Liver (tissue), 9 donors: ENCODE data around the gene KCNK3. TPM values are rescaled to one million over a fixed set of nuclear protein-coding genes. Genes with fewer than 3 reads are reported as not detected.
A peak's percentile ranks its signal among the peaks of the same experiment; 100 is the strongest.

Experiments used
- DNase-seq: peaks from one replicate; pipeline ENCODE4 v3.0.0-alpha.2; 2017; ENCODE audit warnings: low spot score
- H3K27ac ChIP-seq, 2 donors: one replicate each; pipeline ENCODE4 v1.7.0; 2013; ENCODE audit warnings: inconsistent platforms in 2 of 2, low read length in 2 of 2, control low read depth in 1 of 2, low read depth in 1 of 2, mild to moderate bottlenecking in 1 of 2
- H3K27me3 ChIP-seq, 4 donors: one replicate each; pipeline versions ENCODE4 v1.6.1 to v1.7.0; 2013; ENCODE audit warnings: low read length in 3 of 4, inconsistent platforms in 1 of 4, mild to moderate bottlenecking in 1 of 4, moderate library complexity in 1 of 4; ENCODE audit not compliant: control insufficient read depth in 4 of 4, insufficient read depth in 4 of 4
- H3K36me3 ChIP-seq, 4 donors: one replicate each; pipeline versions ENCODE4 v1.6.1 to v1.7.0; 2013; ENCODE audit warnings: low read length in 3 of 4, mild to moderate bottlenecking in 3 of 4, low read depth in 1 of 4, moderate library complexity in 1 of 4; ENCODE audit not compliant: control insufficient read depth in 4 of 4, insufficient read depth in 3 of 4
- H3K4me1 ChIP-seq, 4 donors: one replicate each; pipeline versions ENCODE4 v1.6.1 to v1.7.0; 2013; ENCODE audit warnings: low read length in 3 of 4, mild to moderate bottlenecking in 3 of 4, moderate library complexity in 1 of 4; ENCODE audit not compliant: control insufficient read depth in 4 of 4, insufficient read depth in 4 of 4
- H3K4me3 ChIP-seq, 3 donors: one replicate each; pipeline versions ENCODE4 v1.6.1 to v1.7.0; 2013; ENCODE audit warnings: low read length in 3 of 3, control low read depth in 1 of 3, low read depth in 1 of 3, mild to moderate bottlenecking in 1 of 3
- H3K9ac ChIP-seq, 2 donors: one replicate each; pipeline ENCODE4 v1.7.0; 2013; ENCODE audit warnings: low read length in 2 of 2, mild to moderate bottlenecking in 2 of 2, moderate library complexity in 2 of 2, control low read depth in 1 of 2, low read depth in 1 of 2
- H3K9me3 ChIP-seq, 4 donors: one replicate each; pipeline versions ENCODE4 v1.6.1 to v1.7.0; 2013; ENCODE audit warnings: low read length in 3 of 4; ENCODE audit not compliant: control insufficient read depth in 4 of 4
- EGR1 ChIP-seq, 2 donors: IDR thresholded peaks; 2 replicates each; pipeline ENCODE4 v1.6.1; 2016 to 2018; ENCODE audit warnings: antibody characterized with exemption in 2 of 2, low read depth in 2 of 2
- FOXA1 ChIP-seq: IDR thresholded peaks from 2 replicates; pipeline ENCODE4 v1.6.1; 2016; ENCODE audit warnings: antibody characterized with exemption
- FOXA2 ChIP-seq: IDR thresholded peaks from 2 replicates; pipeline ENCODE4 v1.6.1; 2016; ENCODE audit warnings: antibody characterized with exemption
- GABPA ChIP-seq, 2 donors: IDR thresholded peaks in 1 of 2; conservative IDR thresholded peaks in 1 of 2; 2 replicates each; pipeline ENCODE4 v1.6.1; 2016; ENCODE audit warnings: antibody characterized with exemption in 2 of 2, mild to moderate bottlenecking in 1 of 2, moderate library complexity in 1 of 2
- HNF4A ChIP-seq, 2 donors: conservative IDR thresholded peaks; 2 replicates each; pipeline ENCODE4 v1.6.1; 2016; ENCODE audit warnings: antibody characterized with exemption in 2 of 2, mild to moderate bottlenecking in 2 of 2
- HNF4G ChIP-seq: IDR thresholded peaks from 2 replicates; pipeline ENCODE4 v1.6.1; 2016; ENCODE audit warnings: antibody characterized with exemption
- JUND ChIP-seq, 2 donors: IDR thresholded peaks; 2 replicates each; pipeline ENCODE4 v1.6.1; 2016; ENCODE audit warnings: antibody characterized with exemption in 2 of 2
- MAX ChIP-seq: IDR thresholded peaks from 2 replicates; pipeline ENCODE4 v1.6.1; 2016; ENCODE audit warnings: antibody characterized with exemption
- NR2F2 ChIP-seq: IDR thresholded peaks from 2 replicates; pipeline ENCODE4 v1.6.1; 2016; ENCODE audit warnings: antibody characterized with exemption
- RAD21 ChIP-seq, 2 donors: IDR thresholded peaks; 2 replicates each; pipeline ENCODE4 v1.6.1; 2016; ENCODE audit warnings: antibody characterized with exemption in 2 of 2, mild to moderate bottlenecking in 2 of 2
- RXRA ChIP-seq, 2 donors: IDR thresholded peaks; 2 replicates each; pipeline ENCODE4 v1.6.1; 2017 to 2018; ENCODE audit warnings: antibody characterized with exemption in 2 of 2, mild to moderate bottlenecking in 1 of 2
- SP1 ChIP-seq: IDR thresholded peaks from 2 replicates; pipeline ENCODE4 v1.6.1; 2018; ENCODE audit warnings: antibody characterized with exemption, mild to moderate bottlenecking
- TAF1 ChIP-seq: conservative IDR thresholded peaks from 2 replicates; pipeline ENCODE4 v1.6.1; 2016; ENCODE audit warnings: antibody characterized with exemption, mild to moderate bottlenecking
- YY1 ChIP-seq: IDR thresholded peaks from 2 replicates; pipeline ENCODE4 v1.6.1; 2016; ENCODE audit warnings: antibody characterized with exemption, mild to moderate bottlenecking
- WGBS: extraction: QIAGEN DNeasy Blood & Tissue Kit; methylation state at CpG from one replicate; pipeline ENCODE4 v1.1.7; 2013; 5-methylcytosine and 5-hydroxymethylcytosine counted together
- polyA plus RNA-seq, 2 donors: library from polyadenylated mRNA; stranded (reverse) in 1 of 2; unstranded in 1 of 2; fragments of 200-250 nt in 1 of 2; fragments of >200 nt in 1 of 2; fragmentation: Nextera tagmentation in 1 of 2; extraction: Ambion mirVana in 1 of 2; gene quantifications; one replicate each; pipeline versions ENCODE4 v1.2.1 to v1.2.3, GENCODE V29; 2013 to 2015
- total RNA-seq, 2 donors: library from RNA; depleted of rRNA; stranded (reverse); fragments of >200 nt; gene quantifications; one replicate each; pipeline ENCODE4 v1.2.3, GENCODE V29; 2014
- TF ChIP-seq, protein P1 (sequence below): fragments of 150-350 bp; IDR thresholded peaks from 2 replicates; pipeline ENCODE4 v1.5.1; 2017; ENCODE audit warnings: improper control_type of control experiment, low read depth, low read length; ENCODE audit not compliant: missing input control
- TF ChIP-seq, protein P2 (sequence below): IDR thresholded peaks from 2 replicates; pipeline ENCODE4 v1.6.1; 2016; ENCODE audit warnings: antibody characterized with exemption
- TF ChIP-seq, protein P3 (sequence below): IDR thresholded peaks from 2 replicates; pipeline ENCODE4 v1.6.1; 2016; ENCODE audit warnings: antibody characterized with exemption, mild to moderate bottlenecking
- TF ChIP-seq, protein P4 (sequence below): IDR thresholded peaks from 2 replicates; pipeline ENCODE4 v1.6.1; 2016; ENCODE audit warnings: antibody characterized with exemption
- donor health status: healthy.
- donor health status: healthy.
- donor health status: healthy.
- donor health status: healthy.
- donor health status: healthy.

Gene KCNK3
- total and polyA plus RNA-seq, 4 donors, result 0.78 to 6.6 (median 2.6) TPM; not detected in 1

DNA sequence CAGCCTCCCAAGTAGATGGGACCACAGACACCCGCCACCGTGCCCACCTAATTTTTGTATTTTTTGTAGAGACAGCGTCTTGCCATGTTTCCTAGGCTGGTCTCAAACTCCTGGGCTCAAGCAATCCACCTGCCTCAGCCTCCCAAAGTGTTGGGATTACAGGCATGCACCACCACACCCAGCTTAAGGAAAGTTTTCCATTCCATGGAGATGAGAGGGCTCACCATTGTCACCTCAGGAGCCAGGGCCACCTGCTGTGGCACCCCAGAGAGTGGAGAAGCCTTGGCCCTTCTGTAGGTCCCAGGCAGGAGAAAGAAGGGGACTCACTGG lies 76.2 kb downstream of the KCNK3 start:
- no peak for DNase-seq
- H3K27me3 ChIP-seq, result no peaks in the 10 kb centered on the region
- H3K9me3 ChIP-seq, result no peaks in the 10 kb centered on the region
- H3K4me3 ChIP-seq, result no peak overlapping the region
- H3K9ac ChIP-seq, result no peak overlapping the region
- 99% methylated on average over 3 of the region's 3 CpGs for WGBS
- H3K4me1 ChIP-seq, result peaks cover 30 to 57% (median 42%) of the 10 kb centered on the region in 4 donors
- TF ChIP-seq RXRA (IDR thresholded peaks at IDR 0.05) (no peak), TAF1 (no peak), YY1 (no peak), NR2F2 (no peak), EGR1 (IDR thresholded peaks at IDR 0.05; ENCODE audit: low read depth in 2 of 2) (no peak), HNF4G (no peak), FOXA2 (no peak), MAX (no peak), GABPA (IDR thresholded peaks at IDR 0.05 in 1 of 2, conservative IDR thresholded peaks at IDR 0.05 in 1 of 2) (no peak), RAD21 (IDR thresholded peaks at IDR 0.05) (no peak), FOXA1 (no peak), SP1 (no peak), HNF4A (conservative IDR thresholded peaks at IDR 0.05) (no peak), JUND (IDR thresholded peaks at IDR 0.05) (no peak)
- TF ChIP-seq, protein P1, sequence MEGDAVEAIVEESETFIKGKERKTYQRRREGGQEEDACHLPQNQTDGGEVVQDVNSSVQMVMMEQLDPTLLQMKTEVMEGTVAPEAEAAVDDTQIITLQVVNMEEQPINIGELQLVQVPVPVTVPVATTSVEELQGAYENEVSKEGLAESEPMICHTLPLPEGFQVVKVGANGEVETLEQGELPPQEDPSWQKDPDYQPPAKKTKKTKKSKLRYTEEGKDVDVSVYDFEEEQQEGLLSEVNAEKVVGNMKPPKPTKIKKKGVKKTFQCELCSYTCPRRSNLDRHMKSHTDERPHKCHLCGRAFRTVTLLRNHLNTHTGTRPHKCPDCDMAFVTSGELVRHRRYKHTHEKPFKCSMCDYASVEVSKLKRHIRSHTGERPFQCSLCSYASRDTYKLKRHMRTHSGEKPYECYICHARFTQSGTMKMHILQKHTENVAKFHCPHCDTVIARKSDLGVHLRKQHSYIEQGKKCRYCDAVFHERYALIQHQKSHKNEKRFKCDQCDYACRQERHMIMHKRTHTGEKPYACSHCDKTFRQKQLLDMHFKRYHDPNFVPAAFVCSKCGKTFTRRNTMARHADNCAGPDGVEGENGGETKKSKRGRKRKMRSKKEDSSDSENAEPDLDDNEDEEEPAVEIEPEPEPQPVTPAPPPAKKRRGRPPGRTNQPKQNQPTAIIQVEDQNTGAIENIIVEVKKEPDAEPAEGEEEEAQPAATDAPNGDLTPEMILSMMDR, result no peak
- TF ChIP-seq, protein P2, sequence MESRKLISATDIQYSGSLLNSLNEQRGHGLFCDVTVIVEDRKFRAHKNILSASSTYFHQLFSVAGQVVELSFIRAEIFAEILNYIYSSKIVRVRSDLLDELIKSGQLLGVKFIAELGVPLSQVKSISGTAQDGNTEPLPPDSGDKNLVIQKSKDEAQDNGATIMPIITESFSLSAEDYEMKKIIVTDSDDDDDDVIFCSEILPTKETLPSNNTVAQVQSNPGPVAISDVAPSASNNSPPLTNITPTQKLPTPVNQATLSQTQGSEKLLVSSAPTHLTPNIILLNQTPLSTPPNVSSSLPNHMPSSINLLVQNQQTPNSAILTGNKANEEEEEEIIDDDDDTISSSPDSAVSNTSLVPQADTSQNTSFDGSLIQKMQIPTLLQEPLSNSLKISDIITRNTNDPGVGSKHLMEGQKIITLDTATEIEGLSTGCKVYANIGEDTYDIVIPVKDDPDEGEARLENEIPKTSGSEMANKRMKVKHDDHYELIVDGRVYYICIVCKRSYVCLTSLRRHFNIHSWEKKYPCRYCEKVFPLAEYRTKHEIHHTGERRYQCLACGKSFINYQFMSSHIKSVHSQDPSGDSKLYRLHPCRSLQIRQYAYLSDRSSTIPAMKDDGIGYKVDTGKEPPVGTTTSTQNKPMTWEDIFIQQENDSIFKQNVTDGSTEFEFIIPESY, result no peak
- TF ChIP-seq, protein P3, sequence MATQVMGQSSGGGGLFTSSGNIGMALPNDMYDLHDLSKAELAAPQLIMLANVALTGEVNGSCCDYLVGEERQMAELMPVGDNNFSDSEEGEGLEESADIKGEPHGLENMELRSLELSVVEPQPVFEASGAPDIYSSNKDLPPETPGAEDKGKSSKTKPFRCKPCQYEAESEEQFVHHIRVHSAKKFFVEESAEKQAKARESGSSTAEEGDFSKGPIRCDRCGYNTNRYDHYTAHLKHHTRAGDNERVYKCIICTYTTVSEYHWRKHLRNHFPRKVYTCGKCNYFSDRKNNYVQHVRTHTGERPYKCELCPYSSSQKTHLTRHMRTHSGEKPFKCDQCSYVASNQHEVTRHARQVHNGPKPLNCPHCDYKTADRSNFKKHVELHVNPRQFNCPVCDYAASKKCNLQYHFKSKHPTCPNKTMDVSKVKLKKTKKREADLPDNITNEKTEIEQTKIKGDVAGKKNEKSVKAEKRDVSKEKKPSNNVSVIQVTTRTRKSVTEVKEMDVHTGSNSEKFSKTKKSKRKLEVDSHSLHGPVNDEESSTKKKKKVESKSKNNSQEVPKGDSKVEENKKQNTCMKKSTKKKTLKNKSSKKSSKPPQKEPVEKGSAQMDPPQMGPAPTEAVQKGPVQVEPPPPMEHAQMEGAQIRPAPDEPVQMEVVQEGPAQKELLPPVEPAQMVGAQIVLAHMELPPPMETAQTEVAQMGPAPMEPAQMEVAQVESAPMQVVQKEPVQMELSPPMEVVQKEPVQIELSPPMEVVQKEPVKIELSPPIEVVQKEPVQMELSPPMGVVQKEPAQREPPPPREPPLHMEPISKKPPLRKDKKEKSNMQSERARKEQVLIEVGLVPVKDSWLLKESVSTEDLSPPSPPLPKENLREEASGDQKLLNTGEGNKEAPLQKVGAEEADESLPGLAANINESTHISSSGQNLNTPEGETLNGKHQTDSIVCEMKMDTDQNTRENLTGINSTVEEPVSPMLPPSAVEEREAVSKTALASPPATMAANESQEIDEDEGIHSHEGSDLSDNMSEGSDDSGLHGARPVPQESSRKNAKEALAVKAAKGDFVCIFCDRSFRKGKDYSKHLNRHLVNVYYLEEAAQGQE, result no peak
- TF ChIP-seq, protein P4, sequence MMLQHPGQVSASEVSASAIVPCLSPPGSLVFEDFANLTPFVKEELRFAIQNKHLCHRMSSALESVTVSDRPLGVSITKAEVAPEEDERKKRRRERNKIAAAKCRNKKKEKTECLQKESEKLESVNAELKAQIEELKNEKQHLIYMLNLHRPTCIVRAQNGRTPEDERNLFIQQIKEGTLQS, result no peak
- peak overlapping the region; percentile 48 to 62 for H3K27ac ChIP-seq
- H3K36me3 ChIP-seq, result no peaks in the 10 kb centered on the region
